Lung (tissue), 12 donors: ENCODE data around the gene MSANTD7. TPM values are rescaled to one million over a fixed set of nuclear protein-coding genes. Genes with fewer than 3 reads are reported as not detected.

Experiments
- ATAC-seq: fragments of 200-7000 bp; cut with Tn5 transposase; one replicate; pipeline ENCODE4 v1.9.1; 2020; ENCODE audit warnings: moderate number of reproducible peaks; ENCODE audit not compliant: insufficient read depth, low FRiP score
- DNase-seq, 3 donors: peaks; one replicate each; pipeline ENCODE4 v3.0.0-alpha.2; 2013 to 2017
- H3K27ac ChIP-seq, 2 donors: one replicate each; pipeline ENCODE4 v1.5.1; 2013; ENCODE audit warnings: mild to moderate bottlenecking in 2 of 2, moderate library complexity in 2 of 2, control low read depth in 1 of 2, inconsistent platforms in 1 of 2, low read depth in 1 of 2, low read length in 1 of 2
- H3K27me3 ChIP-seq, 3 donors: one replicate each; pipeline ENCODE4 v1.5.1; 2013; ENCODE audit warnings: low read length in 2 of 3; ENCODE audit not compliant: control insufficient read depth in 3 of 3, insufficient read depth in 3 of 3
- H3K36me3 ChIP-seq, 4 donors: one replicate each; pipeline ENCODE4 v1.5.1; 2013; ENCODE audit warnings: low read length in 4 of 4, mild to moderate bottlenecking in 1 of 4, moderate library complexity in 1 of 4; ENCODE audit not compliant: control insufficient read depth in 4 of 4, insufficient read depth in 4 of 4
- H3K4me1 ChIP-seq, 5 donors: one replicate each; pipeline ENCODE4 v1.5.1; 2013; ENCODE audit warnings: low read length in 5 of 5, mild to moderate bottlenecking in 2 of 5, moderate library complexity in 1 of 5; ENCODE audit not compliant: control insufficient read depth in 5 of 5, insufficient read depth in 5 of 5
- H3K4me3 ChIP-seq: one replicate; pipeline ENCODE4 v1.5.1; 2013; ENCODE audit warnings: mild to moderate bottlenecking, control low read depth, moderate library complexity
- H3K9ac ChIP-seq, 2 donors: one replicate each; pipeline ENCODE4 v1.5.1; 2013; ENCODE audit warnings: low read length in 2 of 2, control low read depth in 1 of 2; ENCODE audit not compliant: insufficient read depth in 1 of 2
- H3K9me3 ChIP-seq, 4 donors: one replicate each; pipeline ENCODE4 v1.5.1; 2013; ENCODE audit warnings: low read length in 3 of 4, mild to moderate bottlenecking in 1 of 4, moderate library complexity in 1 of 4; ENCODE audit not compliant: control insufficient read depth in 4 of 4, insufficient read depth in 3 of 4
- CTCF ChIP-seq: IDR thresholded peaks from 2 replicates; pipeline ENCODE4 v1.5.1; 2012; ENCODE audit warnings: mild to moderate bottlenecking; ENCODE audit errors: control extremely low read depth, extremely low read depth
- WGBS, 2 donors: extraction: QIAGEN DNeasy Blood & Tissue Kit; methylation state at CpG; one replicate each; pipeline ENCODE4 v1.1.7; 2013; 5-methylcytosine and 5-hydroxymethylcytosine counted together
- polyA plus RNA-seq, 2 donors: library from polyadenylated mRNA; stranded (reverse); fragments of 200-250 nt; gene quantifications; one replicate each; pipeline ENCODE4 v1.2.1, GENCODE V29; 2013
- total RNA-seq, 2 donors: library from RNA; depleted of rRNA in 1 of 2; stranded (reverse); fragments of >200 nt in 1 of 2; gene quantifications; one replicate each; pipeline ENCODE4 v1.2.1, GENCODE V29; 2014 to 2021
- donor health status: control.
- donor health status: control.
- donor health status: Bipolar disorder and iron deficiency.
- donor health status: healthy.
- donor health status: DM: yes; HTN: yes; CAD: no.

MSANTD7 gene
- total and polyA plus RNA-seq, 4 donors, result 2.2 to 17.2 (median 7.1) TPM

- Histone ChIP-seq H3K9me3 (no peaks in the 10 kb centered on the region), H3K27me3 (no peaks in the 10 kb centered on the region), H3K27ac (no peak overlapping the region), H3K36me3 (peaks cover 0 to 23% (median 9%) of the 10 kb centered on the region in 4 donors), H3K4me3 (no peak overlapping the region), H3K9ac (no peak overlapping the region), H3K4me1 (no peaks in the 10 kb centered on the region)
- ATAC-seq, result no peak
- no peak for TF ChIP-seq CTCF
- no peak for DNase-seq
- 88 to 97% methylated on average over 1 of the region's 1 CpG for WGBS, 2 donors
Observed at GRCh38 chr10:14855453-14855852, 17.3 kb downstream of the MSANTD7 start.

GRCh38 chr10:14858338-14858960, 20.3 kb downstream of the MSANTD7 start:
- no peak for ATAC-seq
- no peak for DNase-seq
- H3K9me3 ChIP-seq, result no peaks in the 10 kb centered on the region
- WGBS, 2 donors, result 79 to 90% methylated on average over 6 of the region's 6 CpGs
- no peak overlapping the region for H3K9ac ChIP-seq
- H3K4me3 ChIP-seq, result no peak overlapping the region
- H3K36me3 ChIP-seq, result peaks cover 3 to 20% (median 8%) of the 10 kb centered on the region in 4 donors
- no peaks in the 10 kb centered on the region for H3K27me3 ChIP-seq
- TF ChIP-seq CTCF, result no peak
- H3K27ac ChIP-seq, result no peak overlapping the region
- no peaks in the 10 kb centered on the region for H3K4me1 ChIP-seq

- DNase-seq, result no peak
- no peaks in the 10 kb centered on the region for H3K4me1 ChIP-seq
- ATAC-seq, result no peak
- 87 to 90% methylated on average over 5 of the region's 5 CpGs for WGBS, 2 donors
- H3K27me3 ChIP-seq, result no peaks in the 10 kb centered on the region
- H3K36me3 ChIP-seq, result peaks cover 4 to 23% (median 9%) of the 10 kb centered on the region in 4 donors
- H3K27ac ChIP-seq, result no peak overlapping the region
- no peaks in the 10 kb centered on the region for H3K9me3 ChIP-seq
- TF ChIP-seq CTCF, result no peak
- H3K4me3 ChIP-seq, result no peak overlapping the region
- no peak overlapping the region for H3K9ac ChIP-seq
Observed at GRCh38 chr10:14859043-14859442, 20.9 kb downstream of the MSANTD7 start.

GRCh38 chr10:14859775-14860174, 21.7 kb downstream of the MSANTD7 start:
- no peak for TF ChIP-seq CTCF
- Histone ChIP-seq H3K27ac (no peak overlapping the region), H3K9ac (no peak overlapping the region), H3K27me3 (no peaks in the 10 kb centered on the region), H3K9me3 (no peaks in the 10 kb centered on the region), H3K36me3 (peaks cover 4 to 16% (median 6%) of the 10 kb centered on the region in 4 donors), H3K4me1 (no peaks in the 10 kb centered on the region), H3K4me3 (no peak overlapping the region)
- DNase-seq (peak in 1 of 3 donors; percentile 17), ATAC-seq (no peak)
